ENCODE results near the gene UBE2Z.
A peak's percentile ranks its signal among the peaks of the same experiment; 100 is the strongest.
"Not testable (repeated sequence)": the region's sequence is repeated elsewhere in the genome, so short reads cannot be mapped to it uniquely, and the experiment has no call there.

UBE2Z gene

DNA sequence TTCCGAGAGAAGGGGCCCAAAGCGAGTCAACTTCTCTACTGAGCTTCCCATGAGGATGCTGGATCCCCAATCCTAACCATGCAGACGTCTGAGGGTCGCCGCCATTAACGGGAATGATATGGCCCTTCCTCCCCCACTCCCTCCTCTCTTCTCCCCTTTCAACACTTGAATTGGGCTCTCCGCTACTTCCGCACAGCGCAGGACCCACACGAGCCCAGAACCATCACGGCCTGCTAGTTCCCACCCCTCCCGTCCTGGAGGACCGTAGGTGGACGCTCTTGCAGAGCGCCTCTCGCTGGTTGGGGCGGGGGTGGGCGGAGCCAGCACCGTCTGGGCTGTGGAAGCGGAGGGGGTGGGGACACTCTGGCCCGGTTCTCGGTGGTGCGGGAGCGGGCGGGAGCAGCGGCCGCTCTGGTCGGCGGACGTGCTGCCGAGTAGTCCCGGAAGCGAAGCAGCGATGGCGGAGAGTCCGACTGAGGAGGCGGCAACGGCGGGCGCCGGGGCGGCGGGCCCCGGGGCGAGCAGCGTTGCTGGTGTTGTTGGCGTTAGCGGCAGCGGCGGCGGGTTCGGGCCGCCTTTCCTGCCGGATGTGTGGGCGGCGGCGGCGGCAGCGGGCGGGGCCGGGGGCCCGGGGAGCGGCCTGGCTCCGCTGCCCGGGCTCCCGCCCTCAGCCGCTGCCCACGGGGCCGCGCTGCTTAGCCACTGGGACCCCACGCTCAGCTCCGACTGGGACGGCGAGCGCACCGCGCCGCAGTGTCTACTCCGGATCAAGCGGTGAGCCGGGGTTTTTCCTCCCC lies at the start of gene UBE2Z:
TSS of gene UBE2Z (plus strand) at position 361 of the 797 bp plus-strand sequence. CDS start at position 458, 97 bp downstream.
- DNase-seq: peak; percentile 97

- no peak for DNase-seq
Measured at GRCh38 chr17:48860034-48860433, 48.2 kb upstream of the UBE2Z start.

- DNase-seq: no peak
Measured at GRCh38 chr17:48860456-48860855, 47.8 kb upstream of the UBE2Z start.

- DNase-seq: no peak
Measured at GRCh38 chr17:48868916-48869500, 39.2 kb upstream of the UBE2Z start.

DNA sequence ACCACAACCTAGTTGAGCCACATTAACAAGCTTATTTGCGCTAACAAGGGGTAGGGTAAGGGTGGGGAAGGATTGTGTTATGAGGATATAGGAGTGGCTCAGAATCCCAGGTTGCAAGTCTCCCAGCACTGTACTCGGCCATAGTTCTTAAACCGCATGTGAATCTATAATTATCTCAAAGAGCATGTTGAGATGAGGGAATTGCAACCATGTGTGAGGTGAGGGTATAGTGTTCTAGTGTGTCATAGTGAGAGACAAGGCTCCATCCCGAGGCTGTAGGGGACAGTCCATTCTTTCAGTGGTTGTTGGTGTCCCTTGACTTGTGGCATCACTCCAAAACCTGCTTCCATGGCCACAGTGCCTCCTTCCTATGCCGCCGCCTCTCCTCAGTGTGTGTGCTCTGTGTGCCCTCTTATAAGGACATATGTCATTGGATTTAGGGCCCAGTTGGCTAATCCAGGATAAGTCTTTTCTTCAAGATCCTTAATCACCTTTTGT lies 38.3 kb upstream of the UBE2Z start:
- no peak for DNase-seq

- DNase-seq: no peak
Measured at GRCh38 chr17:48871035-48871550, 37.1 kb upstream of the UBE2Z start.

GRCh38 chr17:48871551-48872351 lies 36.5 kb upstream of the UBE2Z start:
- no peak for DNase-seq

DNA sequence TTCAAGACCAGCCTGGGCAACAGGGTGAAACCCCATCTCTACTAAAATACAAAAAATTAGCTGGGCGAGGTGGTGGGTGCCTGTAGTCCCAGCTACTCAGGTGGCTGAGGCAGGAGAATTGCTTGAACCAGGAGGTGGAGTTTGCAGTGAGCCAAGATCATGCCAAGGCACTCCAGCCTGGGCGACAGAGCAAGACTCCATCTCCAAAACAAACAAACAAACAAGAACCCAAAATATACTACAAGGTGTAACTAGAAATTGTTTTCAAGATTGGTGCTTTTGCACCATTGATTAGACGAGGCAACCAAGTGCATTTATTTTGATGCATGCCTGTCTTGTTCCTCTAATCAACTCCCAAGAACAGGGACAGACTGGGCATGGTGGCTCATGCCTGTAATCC lies 35.8 kb upstream of the UBE2Z start:
- not testable (repeated sequence) for DNase-seq

DNA sequence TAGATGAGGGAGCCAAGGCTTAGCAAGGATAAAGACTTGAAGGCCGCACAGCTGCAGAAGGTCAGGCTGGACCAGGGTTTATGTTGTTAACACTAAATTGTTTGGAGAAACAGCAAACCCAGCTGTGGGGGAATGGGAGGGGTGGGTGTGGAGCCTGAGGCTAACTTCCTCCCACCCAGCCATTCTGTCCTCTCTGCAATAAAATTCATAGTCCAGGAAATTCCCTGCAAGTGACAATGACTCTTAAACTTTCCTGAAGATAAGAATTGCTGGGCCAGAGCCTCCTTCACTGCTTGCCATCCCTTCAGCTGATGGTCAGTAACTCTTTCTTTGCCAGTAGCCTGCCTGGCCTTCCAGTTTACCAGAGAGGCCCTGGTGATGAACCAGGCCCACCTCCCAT lies 35.0 kb upstream of the UBE2Z start:
- DNase-seq: no peak

GRCh38 chr17:48873696-48874443 lies 34.3 kb upstream of the UBE2Z start:
- no peak for DNase-seq

DNA sequence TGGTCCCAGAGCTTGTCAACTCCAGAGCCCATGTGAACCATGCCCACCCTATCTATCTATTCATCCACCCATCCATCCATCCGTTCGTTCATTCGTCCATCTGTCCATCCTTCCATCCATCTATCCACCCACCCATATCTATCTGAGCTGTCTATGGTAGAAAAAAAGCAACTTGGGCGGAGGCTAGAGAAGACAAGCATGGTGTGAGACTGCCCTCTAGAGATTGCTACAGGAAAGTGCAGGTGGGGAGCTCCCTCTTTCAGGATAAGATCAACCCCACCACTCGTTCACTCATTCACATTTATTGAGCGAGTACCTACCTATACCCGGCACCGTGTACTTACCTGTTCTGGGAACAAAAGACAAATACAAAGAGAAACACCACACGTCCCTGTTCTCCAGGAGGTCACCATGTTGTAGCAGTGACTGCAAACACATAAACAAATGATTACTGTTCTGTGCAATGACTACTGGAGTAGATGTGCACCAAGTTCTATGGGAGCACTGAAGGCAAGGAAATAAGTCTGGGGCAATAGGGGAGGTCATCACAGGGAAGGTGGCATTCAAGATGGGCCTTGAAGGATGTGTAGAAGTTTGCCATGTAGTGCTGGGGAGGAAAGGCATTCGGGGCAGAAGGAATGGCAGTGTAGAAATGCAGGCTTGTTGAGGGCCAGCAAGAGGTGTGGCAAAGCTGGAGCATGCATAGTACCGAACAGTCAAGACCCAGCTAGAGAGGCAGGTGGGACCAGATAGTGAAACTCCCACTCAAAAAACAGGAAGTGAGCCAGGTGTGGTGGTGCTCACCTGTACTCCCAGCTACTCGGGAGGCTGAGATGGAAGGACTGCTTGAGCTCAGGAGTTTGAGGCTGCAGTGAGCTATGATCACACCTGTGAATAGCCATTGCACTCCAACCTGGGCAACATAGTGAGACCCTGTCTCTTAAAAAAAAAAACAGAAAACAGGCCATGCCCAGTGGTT lies 29.0 kb upstream of the UBE2Z start:
- peak; percentile 77 for DNase-seq

- DNase-seq: no peak
Measured at GRCh38 chr17:48882272-48882671, 25.9 kb upstream of the UBE2Z start.

- no peak for DNase-seq
Measured at GRCh38 chr17:48883171-48883570, 25.0 kb upstream of the UBE2Z start.

- no peak for DNase-seq
Measured at GRCh38 chr17:48890086-48890485, 18.1 kb upstream of the UBE2Z start.

- no peak for DNase-seq
Measured at GRCh38 chr17:48892940-48893645, 15.1 kb upstream of the UBE2Z start.

- DNase-seq: no peak
Measured at GRCh38 chr17:48893646-48894508, 14.3 kb upstream of the UBE2Z start.

DNA sequence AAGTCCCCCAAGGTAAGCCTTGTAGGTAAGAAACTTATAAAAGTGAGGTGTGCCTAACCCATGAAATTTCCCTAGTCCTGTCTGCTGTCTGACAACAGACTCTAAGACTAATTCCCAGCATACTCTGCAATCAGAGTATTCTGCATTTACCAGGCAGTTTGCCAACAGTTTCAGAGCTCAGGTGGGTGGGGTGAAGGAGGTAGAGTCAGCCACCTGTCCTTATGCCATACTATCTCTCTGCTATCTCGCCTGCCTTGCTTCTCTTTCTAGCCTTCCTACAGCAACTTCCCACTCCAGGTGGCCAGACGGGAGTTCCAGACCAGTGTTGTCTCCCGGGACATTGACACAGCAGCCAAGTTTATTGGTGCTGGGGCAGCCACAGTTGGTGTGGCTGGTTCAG lies 13.3 kb upstream of the UBE2Z start:
- DNase-seq: no peak

DNA sequence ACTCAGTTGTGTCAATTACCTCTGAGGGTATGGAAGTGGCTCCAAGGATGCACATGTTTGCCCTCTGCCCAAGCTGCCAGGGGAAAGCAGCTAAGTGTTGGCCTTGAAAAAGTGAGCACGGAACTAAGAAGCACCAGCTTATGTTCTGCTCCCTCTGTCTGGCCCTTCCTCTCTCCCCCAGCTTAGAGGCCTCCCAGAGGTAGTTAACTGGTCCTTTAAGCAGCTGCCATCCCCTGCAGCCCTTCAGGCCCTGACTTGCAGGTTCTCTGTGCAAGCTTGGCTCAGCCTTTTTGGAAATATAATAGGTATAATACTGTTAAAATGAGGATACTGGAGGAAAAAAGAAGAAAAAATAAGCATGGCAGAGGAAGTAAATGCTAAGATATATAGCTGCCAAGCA lies 7.0 kb upstream of the UBE2Z start:
- DNase-seq: no peak

- no peak for DNase-seq
Measured at GRCh38 chr17:48903401-48903800, 4.8 kb upstream of the UBE2Z start.

DNA sequence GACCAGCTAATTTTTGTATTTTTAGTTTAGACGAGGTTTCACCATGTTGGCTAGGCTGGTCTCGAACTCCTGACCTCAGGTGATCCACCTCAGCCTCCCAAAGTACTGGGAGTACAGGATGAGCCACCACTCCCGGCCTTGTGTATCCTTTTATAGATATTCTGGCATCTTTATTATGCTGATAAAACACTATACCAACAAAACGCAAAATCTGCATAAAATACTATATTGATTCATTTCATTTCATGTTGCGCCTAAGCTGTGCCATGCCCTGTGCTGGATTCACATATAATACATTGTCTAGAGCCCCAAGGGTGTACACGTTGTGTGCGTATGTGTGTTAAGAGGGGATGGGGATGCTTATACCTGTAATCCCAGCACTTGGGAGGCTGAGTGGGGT lies 3.8 kb upstream of the UBE2Z start:
- no peak for DNase-seq

Measured in NCI-H1436 (cell line).